Erythroblast (primary cell): Measurements from ENCODE around the gene GLRX3.

Experiments used
- GATA1 ChIP-seq: IDR thresholded peaks from 2 replicates; pipeline ENCODE4 v1.6.1; 2011; ENCODE audit warnings: low read depth, mild to moderate bottlenecking, control low read depth, low read length, moderate library complexity
- POLR2A ChIP-seq: IDR thresholded peaks from 2 replicates; pipeline ENCODE4 v1.6.1; 2011; ENCODE audit warnings: mild to moderate bottlenecking, low read length

DNA sequence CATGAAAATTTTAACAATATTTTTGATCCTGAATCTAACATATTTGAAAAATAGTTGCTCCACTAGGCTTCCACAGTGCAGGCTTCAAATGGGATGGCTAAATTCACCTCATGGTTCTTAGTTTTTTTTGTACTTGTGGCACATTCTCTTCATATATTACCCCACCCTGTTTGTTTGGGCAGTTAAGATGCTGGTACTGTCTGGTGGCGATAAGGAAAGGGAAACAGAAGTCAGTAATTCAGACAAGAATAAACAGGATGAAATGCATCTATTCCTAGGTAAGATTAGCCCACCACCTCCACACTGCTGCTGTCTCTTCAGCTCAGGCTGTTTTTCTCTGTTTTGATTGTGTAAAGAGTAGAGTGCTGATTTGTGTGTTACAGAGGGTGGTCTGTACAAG, 44.2 kb downstream of the GLRX3 start:
- TF ChIP-seq POLR2A (no peak), GATA1 (no peak)
